Ovary (tissue), 9 donors: ENCODE results near the gene TMPRSS4. TPM values are rescaled to one million over a fixed set of nuclear protein-coding genes. Genes with fewer than 3 reads are reported as not detected.

Experiments used
- DNase-seq, 5 donors: peaks; one replicate each; pipeline ENCODE4 v3.0.0-alpha.2; 2019 to 2020
- H3K27ac ChIP-seq, 2 donors: fragments of 200-600 bp; one replicate each; pipeline versions ENCODE4 v1.5.1 to v1.8.0; 2019 to 2022
- H3K27me3 ChIP-seq: fragments of 200-600 bp; one replicate; pipeline ENCODE4 v1.8.0; 2022
- H3K36me3 ChIP-seq: fragments of 200-600 bp; sonication (generic); one replicate; pipeline ENCODE4 v1.5.1; 2019
- H3K4me1 ChIP-seq: one replicate; pipeline ENCODE4 v1.8.1; 2013; ENCODE audit warnings: mild to moderate bottlenecking, moderate library complexity; ENCODE audit not compliant: insufficient read depth
- H3K4me3 ChIP-seq: fragments of 200-600 bp; sonication (generic); one replicate; pipeline ENCODE4 v1.5.1; 2017
- H3K9me3 ChIP-seq, 2 donors: fragments of 200-600 bp in 1 of 2; sonication (generic) in 1 of 2; one replicate each; pipeline versions ENCODE4 v1.5.1 to v1.8.1; 2013 to 2019; ENCODE audit warnings: mild to moderate bottlenecking in 1 of 2, moderate library complexity in 1 of 2
- EP300 ChIP-seq: sonication (generic); formaldehyde crosslinking; IDR thresholded peaks from one replicate; pipeline ENCODE4 v1.6.1; 2017; ENCODE audit warnings: antibody characterized with exemption
- POLR2A ChIP-seq: fragments of 450-650 bp; IDR thresholded peaks from one replicate; pipeline ENCODE4 v1.6.1; 2017; ENCODE audit warnings: antibody characterized with exemption, mild to moderate bottlenecking, moderate library complexity
- WGBS, 3 donors: extraction: QIAGEN DNeasy Blood & Tissue Kit in 1 of 3; methylation state at CpG; one replicate each; pipeline versions ENCODE4 v1.1.5 to v1.1.7; 2013 to 2017; 5-methylcytosine and 5-hydroxymethylcytosine counted together
- intact Hi-C, 4 donors: fragments of 100-400 bp; cut with DNase I; formaldehyde crosslinking; loops; one replicate each; pipeline versions ENCODE4 v1.11.0 to v1.15.1; 2022 to 2023
- polyA plus RNA-seq, 2 donors: library from polyadenylated mRNA; stranded (reverse); fragments of 200-250 nt in 1 of 2; fragments of 350-450 nt in 1 of 2; fragmentation: Illumina TruSeq in 1 of 2; extraction: RNeasy Lipid Tissue Mini Kit (QIAGEN cat#74804) in 1 of 2; gene quantifications; one replicate each; pipeline ENCODE4 v1.2.3, GENCODE V29; 2013 to 2014
- total RNA-seq, 7 donors: library from RNA; depleted of rRNA in 2 of 7; stranded (reverse); fragments of >200 nt in 2 of 7; fragmentation: NEBNext Ultra II Directional in 3 of 7; extraction: Animal tissue kit (Norgen Biotek cat#: 25700) in 3 of 7; gene quantifications; one replicate each; pipeline versions ENCODE4 v1.1.0 to v1.2.4, GENCODE V29; 2016 to 2023
- TF ChIP-seq, protein P1 (sequence below), 3 donors: fragments of 450-650 bp in 2 of 3; fragments of 200-600 bp in 1 of 3; IDR thresholded peaks; one replicate each; pipeline versions ENCODE4 v1.5.1 to v1.8.0; 2016 to 2022; ENCODE audit warnings: antibody characterized with exemption in 3 of 3, mild to moderate bottlenecking in 1 of 3
- donor health status: DM: no; HTN: no; CAD: no; lungs with moderate emphysema.
- donor health status: DM: no; HTN: no; CAD: no.
- donor health status: Bipolar disorder and iron deficiency.
- donor health status: DM: yes; HTN: yes; CAD: no.
- donor health status: DM: no; HTN: no; CAD: no.
- donor health status: DM: yes; HTN: yes; CAD: no.

The TMPRSS4 gene
- total and polyA plus RNA-seq, 9 donors, result 0.20 to 2.3 (median 0.85) TPM; not detected in 5

- no peaks in the 10 kb centered on the region for H3K27me3 ChIP-seq
- TF ChIP-seq EP300 (no peak), POLR2A (no peak)
- TF ChIP-seq, protein P1, sequence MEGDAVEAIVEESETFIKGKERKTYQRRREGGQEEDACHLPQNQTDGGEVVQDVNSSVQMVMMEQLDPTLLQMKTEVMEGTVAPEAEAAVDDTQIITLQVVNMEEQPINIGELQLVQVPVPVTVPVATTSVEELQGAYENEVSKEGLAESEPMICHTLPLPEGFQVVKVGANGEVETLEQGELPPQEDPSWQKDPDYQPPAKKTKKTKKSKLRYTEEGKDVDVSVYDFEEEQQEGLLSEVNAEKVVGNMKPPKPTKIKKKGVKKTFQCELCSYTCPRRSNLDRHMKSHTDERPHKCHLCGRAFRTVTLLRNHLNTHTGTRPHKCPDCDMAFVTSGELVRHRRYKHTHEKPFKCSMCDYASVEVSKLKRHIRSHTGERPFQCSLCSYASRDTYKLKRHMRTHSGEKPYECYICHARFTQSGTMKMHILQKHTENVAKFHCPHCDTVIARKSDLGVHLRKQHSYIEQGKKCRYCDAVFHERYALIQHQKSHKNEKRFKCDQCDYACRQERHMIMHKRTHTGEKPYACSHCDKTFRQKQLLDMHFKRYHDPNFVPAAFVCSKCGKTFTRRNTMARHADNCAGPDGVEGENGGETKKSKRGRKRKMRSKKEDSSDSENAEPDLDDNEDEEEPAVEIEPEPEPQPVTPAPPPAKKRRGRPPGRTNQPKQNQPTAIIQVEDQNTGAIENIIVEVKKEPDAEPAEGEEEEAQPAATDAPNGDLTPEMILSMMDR (IDR thresholded peaks at IDR 0.05), result no peak
- no peak for DNase-seq
- H3K4me1 ChIP-seq, result no peaks in the 10 kb centered on the region
- no peak overlapping the region for H3K4me3 ChIP-seq
- intact Hi-C loops, result no loop called here
- H3K36me3 ChIP-seq, result no peaks in the 10 kb centered on the region
- no peaks in the 10 kb centered on the region for H3K9me3 ChIP-seq
- WGBS, 3 donors, result 31 to 46% (median 42%) methylated on average over 2 of the region's 2 CpGs
- H3K27ac ChIP-seq, result no peak overlapping the region
These were observed 2.1 kb upstream of the TMPRSS4 start for GRCh38 chr11:118074785-118075184.

DNA sequence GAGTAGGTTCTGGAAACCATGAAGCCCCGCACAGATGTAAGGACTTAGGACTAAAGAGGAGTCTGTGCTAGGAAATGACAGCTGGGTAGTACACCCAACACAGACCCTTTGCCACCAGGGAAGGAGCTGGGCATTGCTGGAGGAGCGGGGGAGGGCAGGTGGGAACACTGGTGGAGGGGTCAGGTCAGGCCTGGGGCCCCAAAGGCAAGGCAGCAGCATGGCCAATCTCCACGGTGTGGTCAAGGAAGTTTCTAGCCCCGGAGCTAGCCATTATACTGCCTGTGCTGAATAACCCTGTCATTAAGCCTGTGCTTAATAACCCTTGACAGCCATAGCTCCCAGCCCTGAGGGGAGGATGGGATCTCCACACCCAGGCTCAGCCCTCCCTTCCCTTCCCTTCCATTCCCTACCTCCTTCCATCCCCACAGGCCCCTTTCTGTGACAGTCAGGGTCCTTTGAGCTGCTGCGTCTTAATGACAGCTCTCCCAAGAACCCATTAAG is 2.1 kb downstream of the TMPRSS4 start:
- no peak for TF ChIP-seq POLR2A
- TF ChIP-seq, protein P1 (IDR thresholded peaks at IDR 0.05), result no peak
- TF ChIP-seq EP300, result no peak
- Histone ChIP-seq H3K27me3 (no peaks in the 10 kb centered on the region), H3K36me3 (no peaks in the 10 kb centered on the region), H3K4me1 (no peaks in the 10 kb centered on the region), H3K4me3 (no peak overlapping the region), H3K27ac (no peak overlapping the region), H3K9me3 (no peaks in the 10 kb centered on the region)
- intact Hi-C loops, result no loop called here
- DNase-seq, result no peak
- WGBS, 3 donors, result 73 to 77% (median 76%) methylated on average over 5 of the region's 5 CpGs

DNA sequence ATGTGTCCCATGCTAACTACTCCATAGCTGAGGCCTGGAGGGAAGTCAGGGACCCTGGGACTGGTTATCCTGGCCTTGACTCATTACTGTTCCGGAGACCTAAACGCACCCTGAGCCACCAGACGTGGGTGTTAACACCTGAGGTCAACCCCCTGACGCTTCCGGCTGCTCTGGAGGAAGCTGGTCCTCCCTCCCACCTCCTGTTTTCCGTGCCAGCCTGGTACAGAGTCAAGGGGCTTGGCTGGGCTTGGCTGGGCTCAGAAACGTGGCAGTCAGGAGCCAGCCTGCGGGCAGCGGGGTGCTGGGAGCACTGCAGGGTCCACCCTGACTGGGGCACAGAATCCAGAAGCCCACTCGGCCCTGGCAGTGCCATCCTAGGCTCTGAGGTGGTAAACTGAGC is 2.6 kb downstream of the TMPRSS4 start:
- intact Hi-C loops, result no loop called here
- Histone ChIP-seq H3K36me3 (no peaks in the 10 kb centered on the region), H3K27ac (no peak overlapping the region), H3K9me3 (no peaks in the 10 kb centered on the region), H3K4me3 (no peak overlapping the region), H3K4me1 (no peaks in the 10 kb centered on the region), H3K27me3 (no peaks in the 10 kb centered on the region)
- 78 to 92% (median 81%) methylated on average over 10 of the region's 10 CpGs for WGBS, 3 donors
- TF ChIP-seq, protein P1 (IDR thresholded peaks at IDR 0.05), result no peak
- TF ChIP-seq EP300, result no peak
- no peak for TF ChIP-seq POLR2A
- DNase-seq, result no peak

GRCh38 chr11:118080296-118080695 is 3.4 kb downstream of the TMPRSS4 start:
- Histone ChIP-seq H3K4me3 (no peak overlapping the region), H3K36me3 (no peaks in the 10 kb centered on the region), H3K27ac (no peak overlapping the region), H3K27me3 (no peaks in the 10 kb centered on the region), H3K9me3 (no peaks in the 10 kb centered on the region), H3K4me1 (no peaks in the 10 kb centered on the region)
- DNase-seq, result no peak
- 79 to 90% (median 89%) methylated on average over 5 of the region's 5 CpGs for WGBS, 3 donors
- TF ChIP-seq, protein P1 (IDR thresholded peaks at IDR 0.05), result no peak
- TF ChIP-seq POLR2A (no peak), EP300 (no peak)
- intact Hi-C loops, result no loop called here
